Esophagus squamous epithelium (tissue), 4 donors: ENCODE data around the gene NUP85.

Source experiments
- POLR2A ChIP-seq, 4 donors: fragments of 450-650 bp; IDR thresholded peaks; one replicate each; pipeline ENCODE4 v1.6.1; 2017; ENCODE audit warnings: antibody characterized with exemption in 4 of 4, mild to moderate bottlenecking in 4 of 4, moderate library complexity in 3 of 4
- TF ChIP-seq, protein P1 (sequence below), 6 experiments: fragments of 450-650 bp in 4 of 6; fragments of 200-600 bp in 2 of 6; sonication (generic) in 2 of 6; IDR thresholded peaks; one replicate each; pipeline ENCODE4 v1.5.1; 2016 to 2019; ENCODE audit warnings: antibody characterized with exemption in 6 of 6, mild to moderate bottlenecking in 4 of 6, moderate library complexity in 4 of 6

DNA sequence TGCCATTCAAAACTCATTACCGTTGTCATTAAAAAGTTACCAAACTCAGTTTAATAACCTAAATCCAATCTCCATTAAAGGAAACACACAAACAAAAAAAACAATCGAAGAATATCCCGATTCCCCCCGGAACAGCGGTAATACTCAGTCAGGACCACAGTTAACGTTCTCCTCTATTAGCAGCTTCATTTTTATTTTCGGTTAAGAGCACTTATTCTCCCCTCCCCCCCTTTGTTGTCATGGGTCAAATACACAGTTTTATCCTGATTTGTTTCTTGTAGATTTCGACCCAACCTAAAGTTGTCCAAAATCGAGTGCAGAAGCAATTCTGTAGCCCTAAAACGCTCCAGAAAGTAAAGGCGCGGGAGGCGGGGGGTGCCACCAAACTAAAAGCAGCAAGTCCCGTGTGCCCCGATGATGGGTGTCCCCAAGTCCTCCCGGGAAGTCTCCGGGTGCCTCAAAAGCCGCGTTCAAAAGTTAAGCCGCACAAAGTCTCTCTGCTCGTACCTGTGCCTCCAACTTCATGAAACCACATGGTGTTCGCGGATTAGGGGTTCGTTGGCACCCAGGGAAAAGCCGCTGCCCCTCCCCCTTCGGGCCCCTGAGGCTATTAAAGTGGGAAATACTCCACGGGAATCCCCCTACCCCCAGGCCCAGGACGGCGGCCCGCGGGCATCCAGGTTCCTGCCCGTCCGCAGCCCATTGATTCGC lies 23.7 kb upstream of the NUP85 start:
- TF ChIP-seq POLR2A (IDR thresholded peaks at IDR 0.05) = no peak
- TF ChIP-seq, protein P1, sequence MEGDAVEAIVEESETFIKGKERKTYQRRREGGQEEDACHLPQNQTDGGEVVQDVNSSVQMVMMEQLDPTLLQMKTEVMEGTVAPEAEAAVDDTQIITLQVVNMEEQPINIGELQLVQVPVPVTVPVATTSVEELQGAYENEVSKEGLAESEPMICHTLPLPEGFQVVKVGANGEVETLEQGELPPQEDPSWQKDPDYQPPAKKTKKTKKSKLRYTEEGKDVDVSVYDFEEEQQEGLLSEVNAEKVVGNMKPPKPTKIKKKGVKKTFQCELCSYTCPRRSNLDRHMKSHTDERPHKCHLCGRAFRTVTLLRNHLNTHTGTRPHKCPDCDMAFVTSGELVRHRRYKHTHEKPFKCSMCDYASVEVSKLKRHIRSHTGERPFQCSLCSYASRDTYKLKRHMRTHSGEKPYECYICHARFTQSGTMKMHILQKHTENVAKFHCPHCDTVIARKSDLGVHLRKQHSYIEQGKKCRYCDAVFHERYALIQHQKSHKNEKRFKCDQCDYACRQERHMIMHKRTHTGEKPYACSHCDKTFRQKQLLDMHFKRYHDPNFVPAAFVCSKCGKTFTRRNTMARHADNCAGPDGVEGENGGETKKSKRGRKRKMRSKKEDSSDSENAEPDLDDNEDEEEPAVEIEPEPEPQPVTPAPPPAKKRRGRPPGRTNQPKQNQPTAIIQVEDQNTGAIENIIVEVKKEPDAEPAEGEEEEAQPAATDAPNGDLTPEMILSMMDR (IDR thresholded peaks at IDR 0.05) = no peak
